Naive thymus-derived CD8-positive, alpha-beta T cell (primary cell): ENCODE measurements around the gene MLXIP. TPM values are rescaled to one million over a fixed set of nuclear protein-coding genes. Genes with fewer than 3 reads are reported as not detected.
"Not testable (repeated sequence)": the region's sequence is repeated elsewhere in the genome, so short reads cannot be mapped to it uniquely, and the experiment has no call there.

Source experiments
- ATAC-seq, 2 donors: fragments of 150-1000 bp; cut with Tn5 transposase in 1 of 2; sonication (Bioruptor Pico), chemical (Tn5 transposase) in 1 of 2; 1 replicate in 1 of 2; 2 replicates in 1 of 2; pipeline ENCODE4 v1.10.0; 2021; ENCODE audit warnings: mild to moderate bottlenecking in 2 of 2, moderate library complexity in 2 of 2
- POLR2A ChIA-PET: fragments of 350-600 bp; sonication (Branson Sonifier 250); formaldehyde crosslinking; loops from one replicate; lab custom pipeline; 2021; ENCODE audit warnings: antibody characterized with exemption; lab: Charles Lee
- DNase-seq, 10 donors: peaks; one replicate each; pipeline versions ENCODE4 v3.0.0 to v3.0.0-alpha.2; 2020 to 2022
- H3K27ac Mint-ChIP-seq, 10 donors: one replicate each; pipeline ENCODE4 v1.8.0; 2020 to 2022; ENCODE audit warnings: mild to moderate bottlenecking in 10 of 10, mixed read lengths in 10 of 10, moderate library complexity in 4 of 10, inconsistent platforms in 1 of 10
- H3K27me3 Mint-ChIP-seq, 5 donors: one replicate each; pipeline ENCODE4 v1.8.0; 2021 to 2022; ENCODE audit warnings: mixed read lengths in 5 of 5
- H3K36me3 Mint-ChIP-seq, 3 donors: one replicate each; pipeline ENCODE4 v1.8.0; 2020 to 2022; ENCODE audit warnings: mixed read lengths in 3 of 3, mild to moderate bottlenecking in 2 of 3, inconsistent platforms in 1 of 3
- H3K4me1 Mint-ChIP-seq, 4 donors: one replicate each; pipeline ENCODE4 v1.8.0; 2021 to 2022; ENCODE audit warnings: mixed read lengths in 4 of 4
- H3K4me3 Mint-ChIP-seq, 10 donors: one replicate each; pipeline ENCODE4 v1.8.0; 2020 to 2022; ENCODE audit warnings: mild to moderate bottlenecking in 10 of 10, mixed read lengths in 10 of 10, moderate library complexity in 6 of 10, inconsistent platforms in 1 of 10
- H3K9me3 Mint-ChIP-seq, 9 donors: one replicate each; pipeline ENCODE4 v1.8.0; 2020 to 2022; ENCODE audit warnings: mixed read lengths in 9 of 9, mild to moderate bottlenecking in 3 of 9, inconsistent platforms in 1 of 9, moderate library complexity in 1 of 9
- polyA plus RNA-seq, 3 donors: library from polyadenylated mRNA; unstranded; fragments of 300-500 nt; fragmentation: Illumina TruSeq; gene quantifications; one replicate each; pipeline ENCODE4 v1.2.3, GENCODE V29; 2021
- total RNA-seq, 8 experiments: library from RNA in 2 of 8; stranded (reverse) in 2 of 8; gene quantifications; one replicate each; pipeline ENCODE4 v1.2.3 and lab custom pipeline; 2021 to 2026

The MLXIP gene
- total and polyA plus RNA-seq, 5 experiments from 2014 or later: 17.3 to 165 (median 43.3) TPM

DNA sequence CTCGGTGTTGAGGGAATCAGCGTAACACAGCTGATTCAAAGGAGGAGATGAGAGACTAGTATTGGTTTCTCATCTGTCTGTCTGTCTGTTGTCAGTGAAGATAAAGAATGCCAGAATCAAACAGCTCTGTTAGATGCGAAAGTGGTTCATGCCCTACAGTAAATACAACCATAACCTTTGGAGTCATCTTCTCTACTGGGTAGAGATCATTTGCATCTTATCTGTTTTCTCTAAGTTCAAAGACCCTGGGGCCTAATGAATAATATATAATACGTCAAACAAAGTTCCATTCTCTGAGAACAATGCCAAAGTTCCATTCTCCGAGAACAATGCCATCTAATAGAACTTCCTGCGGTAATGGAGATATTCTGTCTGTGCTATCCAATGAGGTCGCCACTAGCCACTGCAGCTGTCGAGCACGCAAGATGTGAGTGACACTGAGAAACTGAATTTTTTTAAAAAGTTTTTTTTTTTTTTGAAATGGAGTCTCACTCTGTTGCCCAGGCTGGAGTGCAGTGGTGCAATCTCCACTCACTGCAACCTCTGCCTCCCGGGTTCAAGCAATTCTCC is 88.9 kb downstream of the MLXIP start:
- Mint-ChIP-seq H3K9me3 (no peaks in the 10 kb centered on the region), H3K4me3 (peak overlapping the region in 1 of 10 donors; percentile 50), H3K27me3 (no peaks in the 10 kb centered on the region), H3K27ac (peak overlapping the region in 1 of 10 donors; percentile 83), H3K36me3 (no peaks in the 10 kb centered on the region), H3K4me1 (peaks cover 0 to 10% (median 4%) of the 10 kb centered on the region in 4 donors)
- DNase-seq: no peak
- no peak for ATAC-seq
- POLR2A ChIA-PET: no interaction called here

DNA sequence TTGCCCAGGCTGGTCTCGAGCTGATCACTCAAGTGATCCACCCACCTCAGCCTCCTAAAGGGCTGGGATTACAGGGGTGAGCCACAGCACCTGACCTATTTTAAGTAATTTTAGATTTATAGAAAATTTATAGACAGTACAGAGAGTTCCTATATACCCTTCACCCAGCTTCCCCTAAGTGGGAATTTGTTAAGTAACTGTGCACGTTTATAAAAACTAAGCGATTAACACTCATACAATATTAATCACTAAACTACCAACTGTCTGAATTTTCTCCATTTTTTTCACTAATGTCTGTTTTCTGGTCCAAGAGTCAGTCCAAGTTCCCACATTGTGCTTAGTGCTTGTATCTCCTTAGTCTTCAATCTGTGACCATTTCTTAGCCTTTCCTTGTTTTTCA is 89.9 kb downstream of the MLXIP start:
- Mint-ChIP-seq H3K27me3 (no peaks in the 10 kb centered on the region), H3K27ac (no peak overlapping the region), H3K9me3 (no peaks in the 10 kb centered on the region), H3K4me3 (no peak overlapping the region), H3K36me3 (no peaks in the 10 kb centered on the region), H3K4me1 (peaks cover 0 to 4% (median 0%) of the 10 kb centered on the region in 4 donors)
- DNase-seq (no peak), ATAC-seq (no peak)
- POLR2A ChIA-PET: interaction anchor here (0.6 kb wide), 1 partner anchor 1627 kb away, joined by 3 read pairs; no protein-coding TSS in a partner anchor

DNA sequence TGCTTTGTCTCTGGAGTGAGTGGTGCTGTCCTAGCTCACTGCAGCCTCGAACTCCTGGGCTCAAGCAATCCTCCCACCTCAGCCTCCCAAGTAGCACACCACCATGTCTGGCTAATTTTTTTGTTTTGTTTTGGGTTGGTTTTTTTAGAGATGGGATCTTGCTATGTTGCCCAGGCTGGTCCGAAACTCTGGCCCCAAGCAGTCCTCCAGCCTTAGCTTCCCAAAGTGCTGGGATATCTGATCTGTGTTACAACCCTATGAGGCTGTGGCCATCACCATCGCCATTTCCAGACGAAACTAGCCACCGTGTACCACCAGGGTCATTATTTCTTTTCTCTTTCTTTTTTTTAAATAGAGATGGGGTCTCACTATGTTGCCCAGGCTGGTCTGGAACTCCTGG is 92.8 kb downstream of the MLXIP start:
- ATAC-seq (no peak), DNase-seq (no peak)
- Mint-ChIP-seq H3K9me3 (no peaks in the 10 kb centered on the region), H3K27ac (no peak overlapping the region), H3K27me3 (peaks cover 0 to 3% (median 0%) of the 10 kb centered on the region in 5 donors), H3K4me1 (peaks cover 0 to 2% (median 0%) of the 10 kb centered on the region in 4 donors), H3K36me3 (no peaks in the 10 kb centered on the region), H3K4me3 (no peak overlapping the region)
- POLR2A ChIA-PET: interaction anchor here (0.7 kb wide), 1 partner anchor 126 kb away, joined by 3 read pairs; no protein-coding TSS in a partner anchor

DNA sequence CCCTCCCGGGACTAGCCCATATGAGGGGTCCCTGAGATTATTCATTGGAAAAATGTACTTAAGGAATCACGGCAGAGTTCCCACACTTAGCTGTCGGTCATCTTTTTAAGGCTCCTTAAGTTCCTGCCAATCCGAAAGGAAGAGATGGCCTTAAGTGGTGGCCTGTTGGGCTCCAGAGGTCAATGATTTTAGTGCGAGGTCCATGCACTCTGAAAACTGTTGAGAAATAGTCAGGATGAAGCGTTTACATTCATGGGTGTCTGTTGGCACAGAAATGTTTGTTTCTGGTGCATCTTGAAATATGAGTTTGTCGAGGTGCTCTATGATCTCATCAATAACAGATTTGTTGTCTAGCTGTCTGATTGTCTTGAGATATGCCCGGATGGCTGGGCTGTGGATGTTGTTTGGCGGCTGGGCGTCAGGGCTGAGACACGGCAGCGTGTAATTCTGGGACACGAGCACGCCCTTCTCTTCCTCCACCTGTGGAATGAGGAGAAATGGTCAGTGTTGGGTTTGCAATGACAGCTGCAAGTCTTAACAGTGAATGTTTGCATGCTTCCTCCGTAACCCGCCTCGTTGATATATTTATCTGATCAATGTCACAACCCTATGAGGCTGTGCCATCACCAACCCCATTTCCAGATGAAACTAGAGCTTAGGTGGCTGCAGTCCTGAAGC is 93.8 kb downstream of the MLXIP start:
- ATAC-seq: no peak
- Mint-ChIP-seq H3K4me1 (no peaks in the 10 kb centered on the region), H3K36me3 (no peaks in the 10 kb centered on the region), H3K27me3 (peaks cover 0 to 3% (median 0%) of the 10 kb centered on the region in 5 donors), H3K27ac (no peak overlapping the region), H3K9me3 (no peaks in the 10 kb centered on the region), H3K4me3 (no peak overlapping the region)
- POLR2A ChIA-PET: no interaction called here
- no peak for DNase-seq

DNA sequence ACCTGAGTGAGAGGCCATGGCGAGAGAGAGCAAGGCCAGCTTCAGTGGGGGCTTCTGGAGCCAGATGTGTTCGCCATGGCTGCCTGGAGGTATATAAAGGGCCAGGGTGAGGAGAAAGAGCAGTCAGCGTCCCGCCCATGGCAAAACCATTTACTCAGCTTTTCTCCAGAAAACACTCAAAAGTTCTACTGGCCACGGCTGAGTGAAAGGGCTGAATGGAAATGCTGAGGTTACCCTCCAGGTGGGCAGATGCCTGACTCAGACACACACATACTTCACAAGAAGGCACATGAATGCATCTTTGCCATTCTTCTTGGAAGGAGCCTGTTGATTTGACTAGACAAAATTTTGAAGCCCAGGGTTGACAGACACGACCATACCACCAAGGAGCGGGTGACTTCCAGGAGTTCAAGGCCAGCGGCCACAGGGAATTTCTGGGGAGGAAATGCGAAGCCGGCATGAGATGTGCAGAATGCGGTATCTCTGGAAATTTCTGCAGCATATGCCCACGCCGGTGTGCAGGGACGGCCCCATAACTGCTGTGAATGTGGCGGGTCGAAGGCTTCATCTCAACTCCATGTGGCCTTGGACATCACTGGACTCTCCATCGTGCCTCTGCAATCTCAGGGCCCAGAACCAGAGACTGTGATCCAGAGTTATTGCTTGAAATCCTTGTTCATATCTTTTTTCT is 95.7 kb downstream of the MLXIP start, which contains the start of gene IL31:
Gene IL31 (minus strand): TSS at position 67 of the 691 bp plus-strand sequence. CDS start 49 bp downstream, at position 18.
- Mint-ChIP-seq H3K4me3 (no peak within 1 kb of the TSS), H3K9me3 (no peaks in the 10 kb centered on the region), H3K36me3 (no peaks in the 10 kb centered on the region), H3K27ac (no peak within 1 kb of the TSS), H3K4me1 (no peaks in the 10 kb centered on the region), H3K27me3 (peaks cover 0 to 5% (median under 1%) of the 10 kb centered on the region in 5 donors)
- no peak for ATAC-seq
- POLR2A ChIA-PET: no interaction called here
- DNase-seq: no peak

DNA sequence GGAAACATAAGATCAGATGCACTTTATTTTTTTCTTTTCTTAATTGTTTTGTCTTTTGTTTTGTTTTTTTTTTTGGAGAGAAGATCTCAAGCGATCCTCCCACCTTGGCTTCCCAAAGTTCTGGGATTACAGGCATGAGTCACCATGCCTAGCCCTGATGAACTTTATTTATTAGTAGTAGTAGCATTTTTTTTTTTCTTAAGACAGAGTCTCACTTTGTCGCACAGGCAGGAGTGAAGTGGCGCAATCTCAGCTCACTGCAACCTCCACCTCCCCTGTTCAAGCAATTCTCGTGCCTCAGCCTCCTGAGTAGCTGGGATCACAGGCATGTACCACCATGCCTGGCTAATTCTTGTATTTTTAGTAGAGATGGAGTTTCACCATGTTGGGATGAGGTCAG is 97.9 kb downstream of the MLXIP start:
- H3K4me1 Mint-ChIP-seq, POLR2A ChIA-PET, DNase-seq, H3K36me3 Mint-ChIP-seq, H3K4me3 Mint-ChIP-seq, H3K27me3 Mint-ChIP-seq, H3K27ac Mint-ChIP-seq, H3K9me3 Mint-ChIP-seq, ATAC-seq: not testable (repeated sequence)

DNA sequence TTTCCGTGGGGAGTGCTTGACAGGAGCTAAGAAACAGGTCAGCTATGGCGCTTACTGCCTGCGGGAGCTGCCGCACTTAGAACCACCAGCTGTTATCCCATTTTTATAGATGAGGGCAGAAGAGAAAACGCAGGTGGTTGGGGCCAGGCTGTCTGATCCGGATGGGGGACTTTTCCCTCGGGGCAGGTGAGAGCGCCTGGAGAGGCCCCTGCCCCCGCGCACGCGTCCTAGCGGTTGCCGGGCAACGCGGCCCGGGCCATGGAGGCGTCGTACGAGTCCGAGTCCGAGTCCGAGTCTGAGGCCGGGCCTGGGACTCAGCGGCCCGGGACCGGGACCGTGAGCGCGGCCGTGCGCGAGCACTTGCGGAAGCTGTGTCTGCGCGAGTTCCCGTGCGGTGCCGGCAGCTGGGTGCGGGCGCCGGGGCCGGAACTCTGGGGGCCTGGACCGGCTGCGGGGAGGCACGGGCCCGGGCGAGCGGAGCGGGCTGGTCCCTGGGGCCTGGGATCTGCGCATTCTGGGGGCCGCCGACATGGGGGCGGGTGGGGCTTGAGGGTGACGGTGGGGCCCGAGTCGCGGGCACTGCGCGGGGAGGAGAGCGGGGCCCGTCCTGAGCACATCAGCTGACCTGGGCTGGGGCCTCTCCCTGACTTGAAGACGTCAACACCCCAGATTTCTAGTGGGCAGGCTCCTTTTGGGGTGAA is 104.5 kb downstream of the MLXIP start, which contains the start of gene LRRC43:
Gene LRRC43 (plus strand): TSS at position 237 of the 701 bp plus-strand sequence. CDS start 22 bp downstream, at position 259.
- DNase-seq: peak in 5 of 10 donors; percentile 27 to 46 (median 35)
- Mint-ChIP-seq H3K27me3 (peaks cover 0 to 16% (median 3%) of the 10 kb centered on the region in 5 donors), H3K4me3 (peak within 1 kb of the TSS; percentile 70 to 92 (median 82)), H3K9me3 (no peaks in the 10 kb centered on the region), H3K4me1 (peaks cover 4 to 17% (median 14%) of the 10 kb centered on the region in 4 donors), H3K27ac (peak within 1 kb of the TSS in 5 of 10 donors; percentile 25 to 75 (median 53)), H3K36me3 (no peaks in the 10 kb centered on the region)
- ATAC-seq: peak; percentile 78 to 94
- POLR2A ChIA-PET: interaction anchor here (0.6 to 1.0 kb wide), 2 partner anchors 22 to 536 kb away, joined by 3 to 5 read pairs; no protein-coding TSS in a partner anchor

DNA sequence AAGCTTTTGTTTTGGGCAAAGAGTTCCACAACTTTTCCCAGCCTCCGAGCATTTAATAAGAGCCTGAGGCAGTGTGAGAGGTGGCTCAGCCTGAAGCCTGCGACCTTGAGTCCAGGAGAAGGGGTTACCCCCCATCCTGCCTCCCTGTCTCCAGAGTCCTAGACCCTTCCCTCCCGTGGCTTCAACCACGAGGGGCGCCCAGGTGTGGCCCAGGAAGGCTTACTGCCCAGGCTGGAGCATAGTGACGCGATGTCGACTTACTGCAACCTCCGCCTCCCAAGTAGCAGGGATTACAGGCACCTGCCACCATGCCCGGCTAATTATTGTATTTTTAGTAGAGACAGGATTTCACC is 105.0 kb downstream of the MLXIP start:
- H3K9me3 Mint-ChIP-seq: no peaks in the 10 kb centered on the region
- H3K27me3 Mint-ChIP-seq: peaks cover 0 to 14% (median 3%) of the 10 kb centered on the region in 5 donors
- H3K36me3 Mint-ChIP-seq: no peaks in the 10 kb centered on the region
- H3K27ac Mint-ChIP-seq: no peak overlapping the region
- POLR2A ChIA-PET: interaction anchor here (1.0 kb wide), 1 partner anchor 22 kb away, joined by 3 read pairs; no protein-coding TSS in a partner anchor
- H3K4me1 Mint-ChIP-seq: peaks cover 4 to 17% (median 14%) of the 10 kb centered on the region in 4 donors
- DNase-seq (no peak), ATAC-seq (peak in 1 of 2 donors; percentile 11)
- peak overlapping the region in 9 of 10 donors; percentile 10 to 81 (median 61) for H3K4me3 Mint-ChIP-seq

DNA sequence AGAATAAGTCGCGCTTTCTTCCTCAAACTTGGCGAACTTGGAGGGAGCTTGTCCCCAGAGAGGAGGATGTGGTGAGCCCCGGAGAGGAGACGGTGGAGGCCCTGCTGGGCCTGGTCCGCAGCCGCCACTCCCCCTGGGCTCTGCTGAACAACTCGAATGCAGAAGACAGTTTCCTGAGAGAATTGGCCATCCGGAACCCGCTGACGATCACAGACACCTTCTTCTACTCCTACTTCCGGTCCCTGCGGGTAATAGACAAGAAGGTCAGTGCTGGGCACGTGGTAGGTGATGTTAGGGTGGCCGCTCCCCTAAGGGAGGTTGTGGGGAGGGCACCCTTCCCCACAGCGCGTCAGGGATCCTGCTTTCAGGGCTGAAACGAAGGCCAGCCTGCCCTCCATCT is 106.0 kb downstream of the MLXIP start:
- peak overlapping the region in 3 of 10 donors; percentile 53 to 81 (median 67) for H3K27ac Mint-ChIP-seq
- no peak for DNase-seq
- H3K36me3 Mint-ChIP-seq: no peaks in the 10 kb centered on the region
- peaks cover 4 to 17% (median 14%) of the 10 kb centered on the region in 4 donors for H3K4me1 Mint-ChIP-seq
- H3K27me3 Mint-ChIP-seq: peaks cover 0 to 14% (median 3%) of the 10 kb centered on the region in 5 donors
- POLR2A ChIA-PET: no interaction called here
- H3K4me3 Mint-ChIP-seq: peak overlapping the region in 8 of 10 donors; percentile 3 to 81 (median 59)
- ATAC-seq: peak in 1 of 2 donors; percentile 13
- no peaks in the 10 kb centered on the region for H3K9me3 Mint-ChIP-seq

DNA sequence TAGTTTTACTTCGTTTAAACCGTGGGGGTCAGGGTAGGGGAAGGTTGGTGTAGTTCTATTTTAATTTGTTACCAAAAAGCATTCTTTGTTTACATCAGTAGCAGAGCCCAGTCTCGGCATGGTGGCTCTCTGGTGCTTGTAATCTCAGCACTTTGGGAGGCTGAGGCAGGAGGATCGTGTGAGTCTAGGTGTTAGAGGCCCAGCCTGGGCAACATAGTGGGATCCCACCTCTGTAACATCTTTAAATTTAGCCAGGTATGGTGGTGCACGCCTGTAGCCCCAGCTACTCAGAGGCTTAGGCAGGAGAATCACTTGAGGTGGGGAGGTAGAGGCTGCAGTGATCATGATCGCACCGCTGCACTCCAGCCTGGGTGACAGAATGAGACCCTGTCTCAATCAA is 106.5 kb downstream of the MLXIP start:
- POLR2A ChIA-PET: no interaction called here
- no peak for DNase-seq
- peak overlapping the region in 1 of 10 donors; percentile 3 for H3K27ac Mint-ChIP-seq
- H3K4me3 Mint-ChIP-seq: peak overlapping the region in 2 of 10 donors; percentile 48 to 81
- peaks cover 4 to 17% (median 14%) of the 10 kb centered on the region in 4 donors for H3K4me1 Mint-ChIP-seq
- ATAC-seq: no peak
- peaks cover 0 to 14% (median 3%) of the 10 kb centered on the region in 5 donors for H3K27me3 Mint-ChIP-seq
- no peaks in the 10 kb centered on the region for H3K9me3 Mint-ChIP-seq
- no peaks in the 10 kb centered on the region for H3K36me3 Mint-ChIP-seq

DNA sequence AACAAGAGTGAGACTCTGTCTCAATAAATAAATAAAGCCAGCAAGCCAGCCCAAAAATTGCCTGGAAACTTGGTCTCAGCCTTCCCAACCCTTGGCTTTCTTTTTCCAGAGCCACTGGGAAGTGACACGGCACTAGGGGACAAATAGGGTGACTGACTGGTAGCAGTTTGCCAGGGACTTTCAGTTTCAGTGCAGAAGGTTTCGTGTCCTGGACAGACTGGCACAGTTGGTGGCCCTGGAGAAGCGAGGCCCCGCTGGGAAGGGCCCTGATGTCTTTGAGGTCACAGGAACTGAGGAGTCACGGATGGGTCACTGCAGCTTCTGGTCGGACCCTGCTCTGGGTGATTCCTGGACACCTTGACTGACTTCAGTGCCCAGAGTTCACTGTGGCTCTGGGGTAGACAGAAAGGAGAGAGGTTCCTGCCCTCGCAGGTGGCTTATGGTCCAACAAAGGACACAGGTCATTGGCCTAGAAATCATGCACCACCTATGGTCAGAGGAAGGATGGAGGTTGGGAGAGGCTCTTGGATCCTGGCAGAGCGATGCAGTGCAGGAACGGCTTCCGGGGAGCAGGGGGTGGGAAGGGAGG is 107.0 kb downstream of the MLXIP start:
- Mint-ChIP-seq H3K27ac (no peak overlapping the region), H3K4me3 (no peak overlapping the region), H3K36me3 (no peaks in the 10 kb centered on the region), H3K4me1 (peaks cover 4 to 17% (median 15%) of the 10 kb centered on the region in 4 donors), H3K27me3 (peaks cover 0 to 14% (median 3%) of the 10 kb centered on the region in 5 donors), H3K9me3 (no peaks in the 10 kb centered on the region)
- ATAC-seq: no peak
- POLR2A ChIA-PET: no interaction called here
- no peak for DNase-seq

DNA sequence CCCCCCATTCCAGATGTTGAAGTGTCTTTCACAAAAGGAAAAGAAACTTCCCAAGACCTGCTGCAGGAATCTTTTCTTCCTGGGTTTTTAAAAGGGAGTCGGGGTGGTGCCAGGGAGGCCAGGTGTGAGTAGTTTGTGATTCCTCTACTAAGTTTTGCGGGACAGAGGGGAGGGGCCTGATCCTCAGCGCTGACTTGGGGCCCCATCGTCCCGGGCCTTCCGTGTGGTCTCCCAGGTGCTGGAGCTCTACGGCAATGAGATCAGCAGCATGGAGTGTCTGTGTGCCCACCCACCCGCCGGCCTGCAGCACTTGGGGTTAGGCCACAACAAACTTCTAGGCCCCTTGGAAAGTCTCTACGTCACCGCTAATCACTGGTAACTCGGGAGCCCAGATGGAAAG is 108.9 kb downstream of the MLXIP start:
- H3K27me3 Mint-ChIP-seq: peaks cover 0 to 11% (median 5%) of the 10 kb centered on the region in 5 donors
- ATAC-seq: no peak
- H3K36me3 Mint-ChIP-seq: no peaks in the 10 kb centered on the region
- no peak overlapping the region for H3K27ac Mint-ChIP-seq
- H3K9me3 Mint-ChIP-seq: no peaks in the 10 kb centered on the region
- DNase-seq: no peak
- peaks cover 6 to 21% (median 19%) of the 10 kb centered on the region in 4 donors for H3K4me1 Mint-ChIP-seq
- H3K4me3 Mint-ChIP-seq: no peak overlapping the region
- POLR2A ChIA-PET: no interaction called here
